GM18907 (cell line): ENCODE results near the gene NFXL1.

Experiments used
- ATAC-seq: cut with Tn5 transposase; IDR thresholded peaks from one replicate; pipeline ENCODE4 v1.9.1; 2021; ENCODE audit warnings: mild to moderate bottlenecking, moderate library complexity; ENCODE audit not compliant: unreplicated experiment

The NFXL1 gene

GRCh38 chr4:47899639-47900038 is 14.7 kb downstream of the NFXL1 start:
- ATAC-seq: no peak

GRCh38 chr4:47891928-47892327 is 22.5 kb downstream of the NFXL1 start:
- ATAC-seq: no peak

- no peak for ATAC-seq
Measured at GRCh38 chr4:47882228-47882627, 32.2 kb downstream of the NFXL1 start.

DNA sequence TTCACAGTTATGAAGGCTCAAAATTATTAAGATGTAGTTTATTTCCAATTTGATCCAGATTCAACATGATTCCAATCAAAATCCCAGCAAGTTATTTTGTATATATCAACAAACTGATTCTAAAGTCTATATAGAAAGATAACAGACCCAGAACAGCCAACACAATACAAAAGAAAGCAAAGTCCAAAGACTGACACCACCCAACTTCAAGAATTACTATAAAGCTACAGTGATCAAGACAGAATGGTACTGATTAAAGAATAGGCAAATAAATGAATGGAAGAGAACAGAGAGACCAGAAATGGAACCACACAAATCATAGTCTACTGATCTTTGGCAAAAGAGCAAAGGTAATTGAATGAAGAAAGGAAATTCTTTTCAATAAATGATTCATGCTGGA is 34.9 kb downstream of the NFXL1 start:
- ATAC-seq: no peak

DNA sequence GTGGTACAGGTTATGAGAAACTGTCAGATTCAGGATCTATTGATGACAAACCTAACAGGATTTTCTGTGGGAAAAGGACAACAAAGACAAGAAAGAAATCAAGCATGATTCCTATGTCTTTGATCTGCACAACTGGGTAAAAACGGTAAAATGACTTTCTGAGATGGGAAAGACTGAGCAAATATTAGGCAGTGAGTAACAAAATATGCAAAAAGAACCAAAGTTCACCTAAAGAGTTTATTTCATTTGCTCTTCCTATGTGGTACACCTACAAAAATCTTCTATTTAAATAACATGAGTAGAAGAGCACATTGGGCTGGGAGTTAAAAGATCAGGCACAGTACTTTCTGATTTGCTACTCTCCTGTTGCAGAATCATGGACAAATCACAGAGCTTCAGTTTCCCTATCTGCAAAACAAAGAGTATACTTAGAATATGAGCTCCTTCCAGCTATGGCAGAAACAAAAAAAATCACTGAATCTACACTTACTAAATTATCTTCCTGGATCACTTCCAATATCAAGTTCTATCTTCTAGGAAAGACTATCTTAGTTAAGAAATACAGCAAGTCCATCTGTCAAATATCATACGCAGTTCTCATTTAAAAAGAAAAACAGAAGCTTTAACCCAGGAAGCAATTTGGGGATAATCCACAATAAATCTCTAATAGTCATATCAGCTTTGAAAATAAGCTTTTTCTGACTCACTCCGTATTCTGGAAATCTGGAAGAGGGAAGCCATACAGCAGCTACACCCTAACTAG is 37.4 kb downstream of the NFXL1 start:
- no peak for ATAC-seq

- ATAC-seq: no peak
Measured at GRCh38 chr4:47876310-47876709, 38.1 kb downstream of the NFXL1 start.

DNA sequence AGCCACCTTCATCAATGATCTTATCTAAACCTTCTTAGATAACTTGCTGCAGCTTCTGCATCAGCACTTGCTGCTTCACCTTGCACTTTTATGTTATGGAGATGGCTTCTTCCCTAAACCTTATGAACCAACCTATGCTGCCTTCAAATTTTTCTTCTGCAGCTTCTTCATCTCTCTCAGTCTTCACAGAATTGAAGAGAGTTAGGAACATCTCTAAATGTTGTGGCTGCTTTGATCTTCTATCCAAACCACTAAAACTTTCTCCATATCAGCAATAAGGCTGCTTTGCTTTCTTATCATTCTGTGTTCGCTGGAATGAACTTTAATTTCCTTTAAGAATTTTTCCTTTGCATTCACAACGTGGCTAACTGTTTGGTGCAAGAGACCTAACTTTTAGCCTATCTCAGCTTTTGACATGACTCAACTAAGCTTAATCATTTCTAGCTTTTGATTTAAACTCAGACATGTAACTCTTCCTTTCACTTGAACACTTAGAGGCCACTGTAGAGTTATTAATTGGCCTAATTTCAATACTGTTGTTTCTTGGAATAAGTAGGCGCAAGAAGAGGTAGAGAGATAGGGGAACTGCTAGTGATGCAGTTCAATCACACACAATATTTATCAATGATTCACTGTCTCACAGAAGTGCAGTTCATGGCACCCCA is 40.4 kb downstream of the NFXL1 start:
- no peak for ATAC-seq

GRCh38 chr4:47863486-47863885 is 50.9 kb downstream of the NFXL1 start:
- no peak for ATAC-seq

DNA sequence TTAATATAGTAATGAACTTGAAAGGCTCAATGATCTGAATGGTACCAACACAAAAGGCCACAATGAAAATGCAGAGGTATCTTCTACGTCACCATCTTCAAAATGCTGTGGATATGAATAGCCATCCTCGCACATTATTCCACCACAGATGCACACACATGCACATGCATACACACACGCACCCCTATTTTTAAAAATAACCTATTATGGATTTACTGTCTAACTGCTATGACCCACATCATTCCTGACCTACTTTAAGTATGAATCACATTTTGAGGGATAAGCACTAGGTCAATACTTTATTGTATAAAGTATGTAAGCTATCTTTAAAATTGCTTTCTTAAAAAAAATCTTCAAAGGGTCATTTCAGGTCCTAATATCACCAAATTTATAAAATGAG is 52.1 kb downstream of the NFXL1 start:
- no peak for ATAC-seq

- no peak for ATAC-seq
Measured at GRCh38 chr4:47860305-47860704, 54.1 kb downstream of the NFXL1 start.

DNA sequence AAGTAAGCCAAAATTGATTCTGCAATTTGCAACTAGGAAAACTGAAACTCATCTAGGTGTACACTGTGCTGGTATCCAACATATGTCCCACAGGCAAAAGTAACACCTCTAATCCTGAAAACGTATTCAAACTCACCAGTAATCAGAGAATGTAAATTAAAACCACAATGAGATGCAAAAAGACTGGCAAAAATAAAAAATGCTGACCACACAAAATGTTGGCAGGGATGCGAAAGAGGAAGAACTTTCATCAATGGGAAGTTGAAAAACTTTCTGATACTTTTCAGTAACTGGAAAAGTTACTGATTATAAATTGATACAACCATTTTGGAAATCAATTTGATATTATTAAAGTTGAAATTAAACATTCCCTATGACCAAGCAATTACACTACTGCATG is 56.4 kb downstream of the NFXL1 start:
- no peak for ATAC-seq

DNA sequence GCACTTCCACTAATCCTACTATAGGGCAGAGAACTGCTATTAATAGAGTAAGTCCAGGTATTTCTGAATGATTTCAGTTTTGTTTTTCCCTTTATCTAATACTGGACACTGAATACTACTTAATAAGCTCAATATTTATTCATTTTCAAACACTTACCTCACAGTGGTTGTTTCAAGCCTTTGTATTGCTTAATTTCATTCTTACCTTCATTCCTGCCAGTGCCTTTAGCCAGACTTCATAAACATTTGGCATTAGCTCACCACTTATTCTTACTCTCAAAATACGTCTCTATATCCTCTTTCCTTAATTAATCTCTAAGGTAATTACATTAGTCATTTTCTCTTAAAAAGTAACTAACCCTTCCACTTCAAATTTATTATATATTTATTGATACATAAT is 57.7 kb downstream of the NFXL1 start:
- ATAC-seq: no peak

DNA sequence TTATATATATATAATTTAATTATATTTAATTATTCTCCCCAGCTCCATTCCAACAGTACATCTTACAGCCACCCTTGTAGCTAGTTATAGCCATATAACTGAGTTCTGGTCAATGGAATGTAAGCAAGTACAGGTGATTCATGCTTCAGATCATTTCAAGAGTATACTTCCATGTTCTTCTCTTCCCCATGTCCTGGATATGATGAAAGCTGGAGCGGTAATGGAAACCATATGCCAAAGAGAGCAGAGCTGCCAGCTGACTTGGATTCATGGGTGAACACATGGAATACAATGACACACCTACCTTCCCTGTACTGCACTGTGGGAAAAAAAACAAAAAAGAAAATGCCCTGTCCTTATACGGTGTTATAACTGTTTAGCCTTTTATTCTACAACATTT is 59.0 kb downstream of the NFXL1 start:
- ATAC-seq: no peak

- ATAC-seq: no peak
Measured at GRCh38 chr4:47852136-47852535, 62.2 kb downstream of the NFXL1 start.

- ATAC-seq: no peak
Measured at GRCh38 chr4:47849466-47849865, 64.9 kb downstream of the NFXL1 start.

DNA sequence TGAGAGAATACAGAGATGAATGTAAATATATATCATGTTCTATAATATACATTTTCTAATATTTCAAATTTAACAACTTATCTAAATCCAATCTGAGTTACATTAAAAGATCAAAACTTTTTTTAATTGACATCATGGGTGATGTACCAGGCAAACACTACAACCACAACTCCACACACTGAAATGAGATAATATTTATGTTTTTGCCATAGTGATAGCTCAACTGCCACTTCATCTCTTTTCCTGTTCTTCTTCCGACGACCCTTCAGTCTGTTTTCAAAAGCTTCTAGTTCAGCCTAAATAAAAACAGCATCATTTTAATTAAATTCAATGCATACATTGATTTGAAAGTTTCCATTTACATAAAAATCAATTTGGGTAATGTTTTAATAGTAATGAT is 66.3 kb downstream of the NFXL1 start:
- ATAC-seq: no peak

DNA sequence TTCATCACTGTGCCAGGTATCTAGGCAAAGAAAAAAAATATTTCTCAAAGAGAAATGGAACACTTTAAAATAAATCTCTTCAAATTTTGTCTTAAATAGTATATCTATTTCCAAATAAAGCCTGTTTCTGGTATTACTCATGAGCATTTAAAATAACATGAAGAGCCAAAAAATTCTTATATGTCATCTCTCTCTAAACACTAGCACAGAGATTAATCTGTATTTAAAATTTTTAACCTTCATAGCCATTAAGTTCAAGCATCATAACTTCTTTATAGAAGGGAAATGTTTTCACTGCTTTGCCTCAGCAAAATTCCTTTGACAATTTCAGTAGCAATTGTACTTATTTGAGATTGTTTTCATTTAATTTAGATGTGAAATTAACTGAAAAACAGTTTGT is 71.4 kb downstream of the NFXL1 start:
- no peak for ATAC-seq

- no peak for ATAC-seq
Measured at GRCh38 chr4:47840291-47840690, 74.1 kb downstream of the NFXL1 start.

GRCh38 chr4:47839259-47839658 is 75.1 kb downstream of the NFXL1 start:
- ATAC-seq: peak; percentile 44

GRCh38 chr4:47838445-47838844 is 75.9 kb downstream of the NFXL1 start:
- ATAC-seq: no peak

DNA sequence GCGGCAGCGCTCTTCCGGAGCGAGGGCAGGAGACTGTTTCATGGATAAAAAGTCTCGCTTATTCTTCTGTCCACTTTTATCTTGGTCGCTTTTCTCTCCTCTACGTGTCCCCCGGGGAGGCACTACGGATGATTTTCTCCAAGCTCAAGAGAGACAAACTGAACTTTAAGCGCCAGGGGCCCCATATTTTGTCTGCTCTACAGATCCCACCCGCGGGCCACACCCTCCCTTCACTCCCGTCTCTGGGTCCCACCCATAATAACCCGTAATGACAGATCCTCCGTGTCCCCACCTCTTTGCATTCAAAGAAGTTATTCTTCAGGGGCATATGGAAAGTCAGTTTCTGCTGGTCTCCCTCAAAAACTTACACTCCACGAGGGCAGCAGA is 76.5 kb downstream of the NFXL1 start, which contains the start of gene CORIN:
TSS of gene CORIN (minus strand) at position 160 of the 387 bp plus-strand sequence. CDS start at position 42, 118 bp downstream.
- no peak for ATAC-seq

GRCh38 chr4:47837094-47837907 is 77.1 kb downstream of the NFXL1 start:
- ATAC-seq: peak; percentile 82
